ENCODE measurements around the gene HSPA4L.

- TF ChIP-seq EZH2 (IDR thresholded peaks at IDR 0.05) (no peak), POLR2AphosphoS5 (IDR thresholded peaks at IDR 0.05; ENCODE audit: borderline replicate concordance, low read depth, low read length) (no peak), FOXP2 (optimal IDR thresholded peaks at IDR 0.05; ENCODE audit: control extremely low read depth, extremely low read length, insufficient read depth) (no peak)
Observed at GRCh38 chr4:127828121-127828520, 46.0 kb downstream of the HSPA4L start.
